Endothelial cell of hepatic sinusoid (primary cell): ENCODE data around the gene VAX1.
"Not testable (repeated sequence)": the region's sequence is repeated elsewhere in the genome, so short reads cannot be mapped to it uniquely, and the experiment has no call there.

Experiments
- in situ Hi-C: cut with HindIII; loops from 2 replicates; pipeline ENCODE4 v1.10.0; 2017; ENCODE audit warnings: low sequenced_read_pairs

The VAX1 gene

GRCh38 chr10:117136391-117136975 lies 1.6 kb downstream of the VAX1 start:
- in situ Hi-C loops, result no loop called here

- in situ Hi-C loops, result no loop called here
Observed at GRCh38 chr10:117135480-117136140, 2.5 kb downstream of the VAX1 start.

GRCh38 chr10:117135026-117135372 lies 3.1 kb downstream of the VAX1 start:
- in situ Hi-C loops, result no loop called here

- in situ Hi-C loops, result no loop called here
Observed at GRCh38 chr10:117134306-117135025, 3.6 kb downstream of the VAX1 start.

- in situ Hi-C loops, result no loop called here
Observed at GRCh38 chr10:117134056-117134305, 4.1 kb downstream of the VAX1 start.

GRCh38 chr10:117133273-117134055 lies 4.6 kb downstream of the VAX1 start:
- in situ Hi-C loops, result no loop called here

- in situ Hi-C loops, result no loop called here
Observed at GRCh38 chr10:117132751-117133231, 5.3 kb downstream of the VAX1 start.

- in situ Hi-C loops, result no loop called here
Observed at GRCh38 chr10:117131376-117132327, 6.4 kb downstream of the VAX1 start.

GRCh38 chr10:117130862-117131375 lies 7.2 kb downstream of the VAX1 start:
- in situ Hi-C loops, result no loop called here

- in situ Hi-C loops, result no loop called here
Observed at GRCh38 chr10:117130346-117130745, 7.7 kb downstream of the VAX1 start.

GRCh38 chr10:117126645-117127044 lies 11.4 kb downstream of the VAX1 start:
- in situ Hi-C loops, result not testable (repeated sequence)

GRCh38 chr10:117126034-117126433 lies 12.0 kb downstream of the VAX1 start:
- in situ Hi-C loops, result no loop called here

GRCh38 chr10:117112220-117112619 lies 25.9 kb downstream of the VAX1 start:
- in situ Hi-C loops, result no loop called here

- in situ Hi-C loops, result loop anchor here (10.0 kb wide), 2 partner anchors 92 to 302 kb away; no protein-coding TSS in a partner anchor
Observed at GRCh38 chr10:117107238-117107637, 30.8 kb downstream of the VAX1 start.

- in situ Hi-C loops, result no loop called here
Observed at GRCh38 chr10:117096599-117097201, 41.4 kb downstream of the VAX1 start.

GRCh38 chr10:117094856-117095255 lies 43.2 kb downstream of the VAX1 start:
- in situ Hi-C loops, result no loop called here

- in situ Hi-C loops, result no loop called here
Observed at GRCh38 chr10:117092386-117092785, 45.7 kb downstream of the VAX1 start.

- in situ Hi-C loops, result no loop called here
Observed at GRCh38 chr10:117090834-117091233, 47.2 kb downstream of the VAX1 start.

GRCh38 chr10:117087521-117087920 lies 50.5 kb downstream of the VAX1 start:
- in situ Hi-C loops, result no loop called here

GRCh38 chr10:117086546-117086945 lies 51.5 kb downstream of the VAX1 start:
- in situ Hi-C loops, result no loop called here
